ENCODE results near the gene GBF1. TPM values are rescaled to one million over a fixed set of nuclear protein-coding genes. Genes with fewer than 3 reads are reported as not detected.

Gene GBF1
- total and polyA plus RNA-seq, 2 of the 13 experiments (the other 11 are each of a cell fraction or from before 2014, with no cell fraction given), result 17.1 to 21.9 TPM

DNA sequence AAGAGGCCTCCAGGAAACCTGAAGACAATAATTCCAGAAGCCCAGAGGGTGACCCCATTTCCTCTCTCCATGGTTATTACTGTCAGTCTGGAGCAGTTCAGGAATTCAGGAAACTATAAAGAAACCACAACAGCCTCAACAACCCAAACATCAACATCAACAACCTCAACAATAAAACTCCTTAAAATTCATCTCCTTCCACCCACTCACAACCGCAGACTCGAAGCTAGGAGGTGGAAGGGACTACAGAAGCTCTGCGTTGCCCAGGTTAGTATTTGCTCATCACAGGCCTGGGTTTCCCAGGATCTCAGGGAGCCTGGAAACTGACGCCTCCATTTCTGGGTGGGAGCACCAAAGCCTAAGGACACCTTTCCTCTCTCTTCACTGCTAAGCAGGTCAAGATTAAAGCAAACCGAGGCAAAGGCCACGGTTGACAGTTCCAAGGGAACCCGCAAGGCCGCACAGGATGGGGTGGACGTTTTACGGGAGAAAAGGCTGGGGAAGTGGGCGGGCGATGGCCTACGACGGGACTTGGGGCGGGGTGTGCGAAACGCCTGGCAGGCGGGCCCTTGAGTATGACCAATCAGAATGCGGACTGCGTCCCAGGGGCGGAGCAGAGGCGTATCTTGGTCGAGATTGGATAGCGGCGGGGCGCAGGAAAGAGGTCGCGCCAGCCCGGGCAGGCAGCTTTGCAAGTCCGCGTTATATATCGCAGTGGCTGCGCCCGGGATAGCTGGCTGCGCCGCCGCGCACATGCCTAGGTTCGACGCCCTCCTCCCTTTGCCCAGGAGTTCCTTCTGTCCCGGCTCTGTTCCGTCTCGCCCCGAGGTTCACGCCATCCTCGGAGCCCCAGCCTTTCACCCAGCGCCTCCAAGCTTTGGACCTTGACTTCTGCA lies 19.4 kb upstream of the GBF1 start, which contains the start of gene ELOVL3 (continued):
- TF ChIP-seq, protein P1, sequence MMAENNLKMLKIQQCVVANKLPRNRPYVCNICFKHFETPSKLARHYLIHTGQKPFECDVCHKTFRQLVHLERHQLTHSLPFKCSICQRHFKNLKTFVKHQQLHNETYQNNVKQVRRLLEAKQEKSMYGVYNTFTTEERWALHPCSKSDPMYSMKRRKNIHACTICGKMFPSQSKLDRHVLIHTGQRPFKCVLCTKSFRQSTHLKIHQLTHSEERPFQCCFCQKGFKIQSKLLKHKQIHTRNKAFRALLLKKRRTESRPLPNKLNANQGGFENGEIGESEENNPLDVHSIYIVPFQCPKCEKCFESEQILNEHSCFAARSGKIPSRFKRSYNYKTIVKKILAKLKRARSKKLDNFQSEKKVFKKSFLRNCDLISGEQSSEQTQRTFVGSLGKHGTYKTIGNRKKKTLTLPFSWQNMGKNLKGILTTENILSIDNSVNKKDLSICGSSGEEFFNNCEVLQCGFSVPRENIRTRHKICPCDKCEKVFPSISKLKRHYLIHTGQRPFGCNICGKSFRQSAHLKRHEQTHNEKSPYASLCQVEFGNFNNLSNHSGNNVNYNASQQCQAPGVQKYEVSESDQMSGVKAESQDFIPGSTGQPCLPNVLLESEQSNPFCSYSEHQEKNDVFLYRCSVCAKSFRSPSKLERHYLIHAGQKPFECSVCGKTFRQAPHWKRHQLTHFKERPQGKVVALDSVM (CRISPR knock-in tag; IDR thresholded peaks at IDR 0.05), result peak; percentile 37; the same call in 1 of the 2 replicates
- TF ChIP-seq, protein P2, sequence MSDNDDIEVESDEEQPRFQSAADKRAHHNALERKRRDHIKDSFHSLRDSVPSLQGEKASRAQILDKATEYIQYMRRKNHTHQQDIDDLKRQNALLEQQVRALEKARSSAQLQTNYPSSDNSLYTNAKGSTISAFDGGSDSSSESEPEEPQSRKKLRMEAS (IDR thresholded peaks at IDR 0.05), result peak; percentile 100
- peak; percentile 85; the same call in 1 of the 2 replicates for TF ChIP-seq ZNF775 (CRISPR knock-in tag; IDR thresholded peaks at IDR 0.05; ENCODE audit: borderline replicate concordance)
- TF ChIP-seq, protein P3, sequence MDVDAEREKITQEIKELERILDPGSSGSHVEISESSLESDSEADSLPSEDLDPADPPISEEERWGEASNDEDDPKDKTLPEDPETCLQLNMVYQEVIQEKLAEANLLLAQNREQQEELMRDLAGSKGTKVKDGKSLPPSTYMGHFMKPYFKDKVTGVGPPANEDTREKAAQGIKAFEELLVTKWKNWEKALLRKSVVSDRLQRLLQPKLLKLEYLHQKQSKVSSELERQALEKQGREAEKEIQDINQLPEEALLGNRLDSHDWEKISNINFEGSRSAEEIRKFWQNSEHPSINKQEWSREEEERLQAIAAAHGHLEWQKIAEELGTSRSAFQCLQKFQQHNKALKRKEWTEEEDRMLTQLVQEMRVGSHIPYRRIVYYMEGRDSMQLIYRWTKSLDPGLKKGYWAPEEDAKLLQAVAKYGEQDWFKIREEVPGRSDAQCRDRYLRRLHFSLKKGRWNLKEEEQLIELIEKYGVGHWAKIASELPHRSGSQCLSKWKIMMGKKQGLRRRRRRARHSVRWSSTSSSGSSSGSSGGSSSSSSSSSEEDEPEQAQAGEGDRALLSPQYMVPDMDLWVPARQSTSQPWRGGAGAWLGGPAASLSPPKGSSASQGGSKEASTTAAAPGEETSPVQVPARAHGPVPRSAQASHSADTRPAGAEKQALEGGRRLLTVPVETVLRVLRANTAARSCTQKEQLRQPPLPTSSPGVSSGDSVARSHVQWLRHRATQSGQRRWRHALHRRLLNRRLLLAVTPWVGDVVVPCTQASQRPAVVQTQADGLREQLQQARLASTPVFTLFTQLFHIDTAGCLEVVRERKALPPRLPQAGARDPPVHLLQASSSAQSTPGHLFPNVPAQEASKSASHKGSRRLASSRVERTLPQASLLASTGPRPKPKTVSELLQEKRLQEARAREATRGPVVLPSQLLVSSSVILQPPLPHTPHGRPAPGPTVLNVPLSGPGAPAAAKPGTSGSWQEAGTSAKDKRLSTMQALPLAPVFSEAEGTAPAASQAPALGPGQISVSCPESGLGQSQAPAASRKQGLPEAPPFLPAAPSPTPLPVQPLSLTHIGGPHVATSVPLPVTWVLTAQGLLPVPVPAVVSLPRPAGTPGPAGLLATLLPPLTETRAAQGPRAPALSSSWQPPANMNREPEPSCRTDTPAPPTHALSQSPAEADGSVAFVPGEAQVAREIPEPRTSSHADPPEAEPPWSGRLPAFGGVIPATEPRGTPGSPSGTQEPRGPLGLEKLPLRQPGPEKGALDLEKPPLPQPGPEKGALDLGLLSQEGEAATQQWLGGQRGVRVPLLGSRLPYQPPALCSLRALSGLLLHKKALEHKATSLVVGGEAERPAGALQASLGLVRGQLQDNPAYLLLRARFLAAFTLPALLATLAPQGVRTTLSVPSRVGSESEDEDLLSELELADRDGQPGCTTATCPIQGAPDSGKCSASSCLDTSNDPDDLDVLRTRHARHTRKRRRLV (CRISPR knock-in tag; IDR thresholded peaks at IDR 0.05), result peak; percentile 76; the same call in 1 of the 2 replicates
- TF ChIP-seq, protein P4, sequence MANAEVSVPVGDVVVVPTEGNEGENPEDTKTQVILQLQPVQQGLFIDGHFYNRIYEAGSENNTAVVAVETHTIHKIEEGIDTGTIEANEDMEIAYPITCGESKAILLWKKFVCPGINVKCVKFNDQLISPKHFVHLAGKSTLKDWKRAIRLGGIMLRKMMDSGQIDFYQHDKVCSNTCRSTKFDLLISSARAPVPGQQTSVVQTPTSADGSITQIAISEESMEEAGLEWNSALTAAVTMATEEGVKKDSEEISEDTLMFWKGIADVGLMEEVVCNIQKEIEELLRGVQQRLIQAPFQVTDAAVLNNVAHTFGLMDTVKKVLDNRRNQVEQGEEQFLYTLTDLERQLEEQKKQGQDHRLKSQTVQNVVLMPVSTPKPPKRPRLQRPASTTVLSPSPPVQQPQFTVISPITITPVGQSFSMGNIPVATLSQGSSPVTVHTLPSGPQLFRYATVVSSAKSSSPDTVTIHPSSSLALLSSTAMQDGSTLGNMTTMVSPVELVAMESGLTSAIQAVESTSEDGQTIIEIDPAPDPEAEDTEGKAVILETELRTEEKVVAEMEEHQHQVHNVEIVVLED (CRISPR knock-in tag; IDR thresholded peaks at IDR 0.05; ENCODE audit: borderline replicate concordance), result peak; percentile 77; the same call in 1 of the 2 replicates
- TF ChIP-seq, protein P5, sequence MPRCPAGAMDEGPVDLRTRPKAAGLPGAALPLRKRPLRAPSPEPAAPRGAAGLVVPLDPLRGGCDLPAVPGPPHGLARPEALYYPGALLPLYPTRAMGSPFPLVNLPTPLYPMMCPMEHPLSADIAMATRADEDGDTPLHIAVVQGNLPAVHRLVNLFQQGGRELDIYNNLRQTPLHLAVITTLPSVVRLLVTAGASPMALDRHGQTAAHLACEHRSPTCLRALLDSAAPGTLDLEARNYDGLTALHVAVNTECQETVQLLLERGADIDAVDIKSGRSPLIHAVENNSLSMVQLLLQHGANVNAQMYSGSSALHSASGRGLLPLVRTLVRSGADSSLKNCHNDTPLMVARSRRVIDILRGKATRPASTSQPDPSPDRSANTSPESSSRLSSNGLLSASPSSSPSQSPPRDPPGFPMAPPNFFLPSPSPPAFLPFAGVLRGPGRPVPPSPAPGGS (CRISPR knock-in tag; IDR thresholded peaks at IDR 0.05), result peak; percentile 87
- peak; percentile 61 for TF ChIP-seq POLR2AphosphoS5 (IDR thresholded peaks at IDR 0.05; ENCODE audit: low read depth, low read length)
- no peak for TF ChIP-seq POLR2G (IDR thresholded peaks at IDR 0.05; ENCODE audit: low read depth, low read length)
- peak; percentile 77; the same call in 1 of the 2 replicates for TF ChIP-seq EEA1 (CRISPR knock-in tag; IDR thresholded peaks at IDR 0.05; ENCODE audit: borderline replicate concordance)
- no peak for TF ChIP-seq THAP11 (CRISPR knock-in tag; IDR thresholded peaks at IDR 0.05)
- TF ChIP-seq, protein P6, sequence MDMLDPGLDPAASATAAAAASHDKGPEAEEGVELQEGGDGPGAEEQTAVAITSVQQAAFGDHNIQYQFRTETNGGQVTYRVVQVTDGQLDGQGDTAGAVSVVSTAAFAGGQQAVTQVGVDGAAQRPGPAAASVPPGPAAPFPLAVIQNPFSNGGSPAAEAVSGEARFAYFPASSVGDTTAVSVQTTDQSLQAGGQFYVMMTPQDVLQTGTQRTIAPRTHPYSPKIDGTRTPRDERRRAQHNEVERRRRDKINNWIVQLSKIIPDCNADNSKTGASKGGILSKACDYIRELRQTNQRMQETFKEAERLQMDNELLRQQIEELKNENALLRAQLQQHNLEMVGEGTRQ (IDR thresholded peaks at IDR 0.05; ENCODE audit: low read depth, low read length), result no peak
- TF ChIP-seq, protein P6 (CRISPR knock-in tag; IDR thresholded peaks at IDR 0.05; ENCODE audit: borderline replicate concordance), result no peak; the same call in 1 of the 2 replicates
